ENCODE results near the gene VWA3B.
"Not testable (repeated sequence)": the region's sequence is repeated elsewhere in the genome, so short reads cannot be mapped to it uniquely, and the experiment has no call there.

VWA3B gene

GRCh38 chr2:98134172-98135005 lies 47.4 kb downstream of the VWA3B start:
- Mint-ChIP-seq H3K27me3 (ENCODE audit: low read depth, poor library complexity) (peaks cover 7% of the 10 kb centered on the region), H3K27ac (peak overlapping the region; percentile 20), H3K9me3 (peaks cover 15% of the 10 kb centered on the region), H3K4me1 (peaks cover 19% of the 10 kb centered on the region), H3K4me3 (no peak overlapping the region), H3K36me3 (ENCODE audit: low read depth) (no peaks in the 10 kb centered on the region)
- TF ChIP-seq CTCF (IDR thresholded peaks at IDR 0.05), result no peak
- no peak for DNase-seq

- Mint-ChIP-seq H3K36me3 (ENCODE audit: low read depth) (no peaks in the 10 kb centered on the region), H3K9me3 (peaks cover 26% of the 10 kb centered on the region), H3K27me3 (ENCODE audit: low read depth, poor library complexity) (peaks cover 4% of the 10 kb centered on the region), H3K4me3 (no peak overlapping the region), H3K27ac (no peak overlapping the region), H3K4me1 (peaks cover 24% of the 10 kb centered on the region)
- no peak for TF ChIP-seq CTCF (IDR thresholded peaks at IDR 0.05)
- DNase-seq, result no peak
Measured at GRCh38 chr2:98137196-98137595, 50.2 kb downstream of the VWA3B start.

DNA sequence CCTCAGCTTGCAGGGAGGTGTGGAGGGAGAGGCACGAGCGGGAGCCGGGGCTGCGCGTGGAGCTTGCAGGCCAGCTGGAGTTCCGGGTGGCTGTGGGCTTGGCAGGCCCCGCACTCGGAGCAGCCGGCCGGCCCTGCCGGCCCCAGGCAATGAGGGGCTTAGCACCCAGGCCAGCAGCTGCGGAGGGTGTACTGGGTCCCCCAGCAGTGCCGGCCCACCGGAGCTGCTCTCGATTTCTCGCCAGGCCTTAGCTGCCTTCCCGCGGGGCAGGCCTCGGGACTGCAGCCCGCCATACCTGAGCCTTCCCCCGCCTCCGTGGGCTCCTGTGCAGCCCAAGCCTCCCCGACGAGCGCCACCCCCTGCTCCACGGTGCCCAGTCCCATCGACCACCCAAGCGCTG lies 52.0 kb downstream of the VWA3B start:
- Mint-ChIP-seq H3K9me3 (peaks cover 26% of the 10 kb centered on the region), H3K4me1 (peaks cover 19% of the 10 kb centered on the region)
- H3K36me3 Mint-ChIP-seq (ENCODE audit: low read depth); H3K27ac Mint-ChIP-seq; H3K4me3 Mint-ChIP-seq; DNase-seq; H3K27me3 Mint-ChIP-seq (ENCODE audit: low read depth, poor library complexity): not testable (repeated sequence)

DNA sequence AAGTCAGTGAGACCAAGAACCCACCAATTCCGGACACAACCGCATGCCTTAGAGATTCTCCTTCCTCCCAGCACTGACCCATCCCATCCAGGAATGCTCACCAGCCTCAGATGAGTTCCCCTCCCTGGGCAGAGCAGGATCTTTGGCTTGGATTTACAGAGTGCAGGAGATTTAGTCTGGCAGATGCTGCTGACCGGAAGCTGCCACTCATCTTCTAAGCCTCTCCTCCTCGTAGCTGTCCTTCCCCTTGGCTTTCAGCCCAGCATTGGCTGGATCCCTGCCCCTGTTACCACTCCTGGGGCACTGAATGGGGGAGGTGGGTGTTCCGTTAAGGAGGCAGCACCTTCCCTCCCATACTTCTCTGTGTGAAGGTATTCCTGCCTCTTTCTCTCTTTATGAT lies 53.2 kb downstream of the VWA3B start:
- Mint-ChIP-seq H3K36me3 (ENCODE audit: low read depth) (no peaks in the 10 kb centered on the region), H3K9me3 (peaks cover 25% of the 10 kb centered on the region), H3K4me1 (peaks cover 10% of the 10 kb centered on the region), H3K27me3 (ENCODE audit: low read depth, poor library complexity) (peaks cover 4% of the 10 kb centered on the region), H3K27ac (no peak overlapping the region), H3K4me3 (no peak overlapping the region)
- no peak for DNase-seq
- no peak for TF ChIP-seq CTCF (IDR thresholded peaks at IDR 0.05)

DNA sequence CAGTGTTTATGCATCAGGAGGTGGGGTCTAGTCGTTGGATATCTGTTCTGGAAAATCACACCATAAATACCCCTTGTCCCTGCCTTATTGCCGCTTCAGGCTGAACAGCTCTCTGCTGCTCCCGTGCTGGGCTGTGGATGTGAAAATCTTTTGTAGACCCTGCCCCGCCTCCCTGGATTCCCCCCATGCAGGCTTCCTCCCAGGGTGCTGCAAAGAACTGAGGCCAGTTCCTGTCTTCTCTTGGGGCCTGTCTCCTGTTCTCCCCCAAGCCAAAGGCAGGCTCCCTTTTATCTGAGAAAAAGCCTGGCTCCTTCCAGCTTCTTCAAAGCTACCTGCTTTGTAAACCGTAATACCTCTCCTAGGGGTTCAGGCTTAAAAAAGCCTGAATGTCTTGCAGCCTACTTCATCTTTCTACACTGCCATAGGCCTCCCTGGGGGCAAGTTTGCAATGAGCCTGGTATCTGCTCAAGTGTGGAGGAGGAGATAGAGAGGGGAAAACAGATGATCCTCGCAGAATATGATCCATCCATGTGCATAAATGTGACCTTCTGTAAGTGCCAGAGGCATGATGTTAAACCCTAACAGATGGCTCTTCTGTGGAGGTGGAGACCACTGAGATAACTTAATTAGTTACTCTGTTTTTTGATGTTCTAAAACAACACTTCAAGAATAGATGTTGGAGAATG lies 55.3 kb downstream of the VWA3B start:
- Mint-ChIP-seq H3K27me3 (ENCODE audit: low read depth, poor library complexity) (no peaks in the 10 kb centered on the region), H3K9me3 (peaks cover 34% of the 10 kb centered on the region), H3K36me3 (ENCODE audit: low read depth) (no peaks in the 10 kb centered on the region), H3K27ac (no peak overlapping the region), H3K4me1 (peaks cover 10% of the 10 kb centered on the region), H3K4me3 (no peak overlapping the region)
- no peak for TF ChIP-seq CTCF (IDR thresholded peaks at IDR 0.05)
- no peak for DNase-seq

GRCh38 chr2:98145070-98145469 lies 58.1 kb downstream of the VWA3B start:
- DNase-seq, result no peak
- no peaks in the 10 kb centered on the region for H3K27me3 Mint-ChIP-seq (ENCODE audit: low read depth, poor library complexity)

GRCh38 chr2:98147900-98148299 lies 60.9 kb downstream of the VWA3B start:
- not testable (repeated sequence) for H3K27ac Mint-ChIP-seq; H3K27me3 Mint-ChIP-seq (ENCODE audit: low read depth, poor library complexity); H3K4me1 Mint-ChIP-seq; H3K36me3 Mint-ChIP-seq (ENCODE audit: low read depth); H3K4me3 Mint-ChIP-seq; DNase-seq
- H3K9me3 Mint-ChIP-seq, result peaks cover 19% of the 10 kb centered on the region

More at GRCh38 chr2:98145070-98145469, 58.1 kb downstream of the VWA3B start:
- Mint-ChIP-seq H3K4me1 (peaks cover 10% of the 10 kb centered on the region), H3K36me3 (ENCODE audit: low read depth) (no peaks in the 10 kb centered on the region), H3K4me3 (no peak overlapping the region), H3K9me3 (peaks cover 25% of the 10 kb centered on the region), H3K27ac (no peak overlapping the region)
- no peak for TF ChIP-seq CTCF (IDR thresholded peaks at IDR 0.05)

All from nephron progenitor cell (in vitro differentiated cells).